ENCODE data around the gene NRXN3. TPM values are rescaled to one million over a fixed set of nuclear protein-coding genes. Genes with fewer than 3 reads are reported as not detected.

NRXN3 gene
- total RNA-seq, 1 experiment from 2014 or later: 1.1 TPM

DNA sequence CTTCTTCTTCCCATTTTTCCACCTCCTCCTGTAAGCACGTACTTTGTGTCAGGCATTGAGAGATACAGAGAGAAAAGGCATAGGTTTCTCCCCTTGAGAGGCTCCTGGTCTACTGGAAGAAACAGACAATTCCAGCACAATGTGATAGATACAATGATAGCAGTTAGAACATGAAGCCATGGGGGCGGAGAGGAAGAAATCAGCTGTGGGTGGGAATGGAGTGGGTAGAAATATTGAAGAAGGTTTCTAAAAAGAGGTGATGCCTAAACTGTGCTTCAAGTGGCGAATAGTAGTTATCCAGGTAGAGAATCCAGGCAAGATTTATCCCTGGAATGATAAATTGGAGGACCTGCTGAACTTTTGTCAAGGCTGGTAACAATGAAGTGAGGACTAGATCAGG lies 528.8 kb downstream of the NRXN3 start:
- Histone ChIP-seq H3K9me2 (replicated peaks; ENCODE audit: low read length) (no peaks in the 10 kb centered on the region), H3K4me3 (ENCODE audit: low read length) (no peak overlapping the region), H3K9me3 (ENCODE audit: low read length) (no peaks in the 10 kb centered on the region), H4K20me1 (ENCODE audit: low read length) (no peaks in the 10 kb centered on the region), H3K79me2 (ENCODE audit: low read length) (no peaks in the 10 kb centered on the region), H3K27ac (ENCODE audit: low read length) (no peak overlapping the region), H3K9ac (ENCODE audit: low read length) (no peak overlapping the region), H3K36me3 (ENCODE audit: low read depth, low read length) (no peaks in the 10 kb centered on the region), H2AFZ (ENCODE audit: low read length) (no peak overlapping the region), H3K27me3 (ENCODE audit: low read length) (no peaks in the 10 kb centered on the region), H3K4me1 (ENCODE audit: insufficient read depth, low read length) (no peaks in the 10 kb centered on the region), H3K4me2 (ENCODE audit: low read length) (no peak overlapping the region), H3F3A (ENCODE audit: low read length, unreplicated experiment) (no peaks in the 10 kb centered on the region)
- CTCF ChIA-PET: no interaction called here
- ATAC-seq (no peak), DNase-seq (no peak)
- POLR2A ChIA-PET (ENCODE audit: unreplicated experiment): no interaction called here
- intact Hi-C loops (cut with micrococcal nuclease): loop anchor here (5.0 kb wide), 2 partner anchors 677 to 837 kb away; no protein-coding TSS in a partner anchor
- TF ChIP-seq, protein P1, sequence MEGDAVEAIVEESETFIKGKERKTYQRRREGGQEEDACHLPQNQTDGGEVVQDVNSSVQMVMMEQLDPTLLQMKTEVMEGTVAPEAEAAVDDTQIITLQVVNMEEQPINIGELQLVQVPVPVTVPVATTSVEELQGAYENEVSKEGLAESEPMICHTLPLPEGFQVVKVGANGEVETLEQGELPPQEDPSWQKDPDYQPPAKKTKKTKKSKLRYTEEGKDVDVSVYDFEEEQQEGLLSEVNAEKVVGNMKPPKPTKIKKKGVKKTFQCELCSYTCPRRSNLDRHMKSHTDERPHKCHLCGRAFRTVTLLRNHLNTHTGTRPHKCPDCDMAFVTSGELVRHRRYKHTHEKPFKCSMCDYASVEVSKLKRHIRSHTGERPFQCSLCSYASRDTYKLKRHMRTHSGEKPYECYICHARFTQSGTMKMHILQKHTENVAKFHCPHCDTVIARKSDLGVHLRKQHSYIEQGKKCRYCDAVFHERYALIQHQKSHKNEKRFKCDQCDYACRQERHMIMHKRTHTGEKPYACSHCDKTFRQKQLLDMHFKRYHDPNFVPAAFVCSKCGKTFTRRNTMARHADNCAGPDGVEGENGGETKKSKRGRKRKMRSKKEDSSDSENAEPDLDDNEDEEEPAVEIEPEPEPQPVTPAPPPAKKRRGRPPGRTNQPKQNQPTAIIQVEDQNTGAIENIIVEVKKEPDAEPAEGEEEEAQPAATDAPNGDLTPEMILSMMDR (conservative IDR thresholded peaks at IDR 0.05; ENCODE audit: low read depth, low read length): no peak
- TF ChIP-seq EZH2phosphoT487 (IDR thresholded peaks at IDR 0.05; ENCODE audit: borderline replicate concordance, low read length): no peak
- TF ChIP-seq EZH2 (IDR thresholded peaks at IDR 0.05; ENCODE audit: low read length, unreplicated experiment): no peak
- no TSS peak for BruUV-seq (replicated peaks)

DNA sequence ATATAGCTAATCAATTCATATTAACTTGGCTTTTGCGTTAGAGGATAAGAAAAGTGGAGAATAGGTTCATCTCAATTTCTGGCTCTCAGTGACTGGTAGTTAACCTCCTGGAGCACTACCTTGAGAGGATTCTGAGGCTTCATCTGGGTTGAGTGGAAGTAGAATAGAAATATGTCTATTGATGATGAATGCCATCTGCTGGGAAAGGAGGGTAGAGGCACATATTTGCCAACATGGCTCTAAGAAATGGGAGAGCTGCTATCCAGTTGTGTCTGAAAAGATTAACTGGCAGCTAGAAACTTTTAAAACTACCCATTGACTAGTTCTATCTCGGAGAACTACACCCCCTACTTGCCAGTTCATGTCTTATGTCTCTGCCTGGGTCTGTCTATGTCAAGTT lies 530.1 kb downstream of the NRXN3 start:
- H3K79me2 ChIP-seq (ENCODE audit: low read length): no peaks in the 10 kb centered on the region
- BruUV-seq (replicated peaks): no TSS peak
- no peak for ATAC-seq

DNA sequence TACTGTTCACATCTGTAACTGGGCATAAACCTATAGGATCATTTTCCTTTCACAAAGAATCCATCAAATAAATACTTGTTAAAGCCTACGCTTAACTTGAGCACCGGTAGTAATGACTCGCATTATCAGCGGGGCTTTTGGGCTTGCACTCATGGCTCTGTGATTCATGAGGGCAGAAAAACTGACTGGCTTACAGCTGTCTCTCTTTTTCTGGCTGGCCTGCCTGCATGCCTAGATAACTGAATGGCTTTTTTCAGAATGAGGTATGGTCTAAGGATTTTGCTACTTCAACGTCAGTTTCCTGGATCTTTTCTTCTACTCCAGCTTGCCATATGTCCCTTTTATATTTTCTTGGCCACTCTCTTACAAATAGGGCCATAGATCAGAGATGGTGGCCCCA lies 531.1 kb downstream of the NRXN3 start:
- no peak for ATAC-seq
- H3K9ac ChIP-seq (ENCODE audit: low read length): no peak overlapping the region
- intact Hi-C loops (cut with micrococcal nuclease): no loop called here
- H3K4me1 ChIP-seq (ENCODE audit: insufficient read depth, low read length): no peaks in the 10 kb centered on the region
- H3K9me2 ChIP-seq (replicated peaks; ENCODE audit: low read length): no peaks in the 10 kb centered on the region
- no peak overlapping the region for H3K4me3 ChIP-seq (ENCODE audit: low read length)
- H3K4me2 ChIP-seq (ENCODE audit: low read length): no peak overlapping the region
- H3K36me3 ChIP-seq (ENCODE audit: low read depth, low read length): no peaks in the 10 kb centered on the region
- no TSS peak for BruUV-seq (replicated peaks)
- DNase-seq: no peak
- ChIA-PET CTCF (no interaction called here), POLR2A (ENCODE audit: unreplicated experiment) (no interaction called here)
- no peaks in the 10 kb centered on the region for H3K79me2 ChIP-seq (ENCODE audit: low read length)
- H3K9me3 ChIP-seq (ENCODE audit: low read length): no peaks in the 10 kb centered on the region
- no peaks in the 10 kb centered on the region for H4K20me1 ChIP-seq (ENCODE audit: low read length)
- H3K27ac ChIP-seq (ENCODE audit: low read length): no peak overlapping the region
- TF ChIP-seq EZH2phosphoT487 (IDR thresholded peaks at IDR 0.05; ENCODE audit: borderline replicate concordance, low read length) (no peak), EZH2 (IDR thresholded peaks at IDR 0.05; ENCODE audit: low read length, unreplicated experiment) (no peak)
- TF ChIP-seq, protein P1 (conservative IDR thresholded peaks at IDR 0.05; ENCODE audit: low read depth, low read length): no peak
- H2AFZ ChIP-seq (ENCODE audit: low read length): no peak overlapping the region
- H3F3A ChIP-seq (ENCODE audit: low read length, unreplicated experiment): no peaks in the 10 kb centered on the region
- H3K27me3 ChIP-seq (ENCODE audit: low read length): no peaks in the 10 kb centered on the region

More for the DNA sequence above, 530.1 kb downstream of the NRXN3 start:
- CTCF ChIA-PET: no interaction called here
- Histone ChIP-seq H3K36me3 (ENCODE audit: low read depth, low read length) (no peaks in the 10 kb centered on the region), H3K4me2 (ENCODE audit: low read length) (no peak overlapping the region), H3K9me2 (replicated peaks; ENCODE audit: low read length) (no peaks in the 10 kb centered on the region), H4K20me1 (ENCODE audit: low read length) (no peaks in the 10 kb centered on the region), H3F3A (ENCODE audit: low read length, unreplicated experiment) (no peaks in the 10 kb centered on the region), H3K4me1 (ENCODE audit: insufficient read depth, low read length) (no peaks in the 10 kb centered on the region), H3K9ac (ENCODE audit: low read length) (no peak overlapping the region), H3K4me3 (ENCODE audit: low read length) (no peak overlapping the region), H2AFZ (ENCODE audit: low read length) (no peak overlapping the region), H3K27me3 (ENCODE audit: low read length) (no peaks in the 10 kb centered on the region), H3K27ac (ENCODE audit: low read length) (no peak overlapping the region), H3K9me3 (ENCODE audit: low read length) (no peaks in the 10 kb centered on the region)
- intact Hi-C loops (cut with micrococcal nuclease): no loop called here
- peak; percentile 2 for DNase-seq
- TF ChIP-seq EZH2phosphoT487 (IDR thresholded peaks at IDR 0.05; ENCODE audit: borderline replicate concordance, low read length): no peak
- TF ChIP-seq, protein P1 (conservative IDR thresholded peaks at IDR 0.05; ENCODE audit: low read depth, low read length): no peak
- no peak for TF ChIP-seq EZH2 (IDR thresholded peaks at IDR 0.05; ENCODE audit: low read length, unreplicated experiment)
- POLR2A ChIA-PET (ENCODE audit: unreplicated experiment): no interaction called here
